HUES64 (cell line): ENCODE results near the gene TMEM170A. TPM values are rescaled to one million over a fixed set of nuclear protein-coding genes. Genes with fewer than 3 reads are reported as not detected.
"Not testable (repeated sequence)": the region's sequence is repeated elsewhere in the genome, so short reads cannot be mapped to it uniquely, and the experiment has no call there.

Experiments
- H3K27ac ChIP-seq: 2 replicates; pipeline ENCODE4 v1.7.0; 2013; ENCODE audit warnings: low read depth, low read length, inconsistent platforms
- H3K27me3 ChIP-seq: 2 replicates; pipeline ENCODE4 v1.6.1; 2013; ENCODE audit warnings: mild to moderate bottlenecking, low read length; ENCODE audit not compliant: insufficient read depth
- H3K36me3 ChIP-seq: 2 replicates; pipeline ENCODE4 v1.6.1; 2013; ENCODE audit warnings: mild to moderate bottlenecking, low read length; ENCODE audit not compliant: insufficient read depth
- H3K4me1 ChIP-seq: 2 replicates; pipeline ENCODE4 v1.6.1; 2013; ENCODE audit warnings: mild to moderate bottlenecking, low read length, moderate library complexity; ENCODE audit not compliant: insufficient read depth
- H3K4me3 ChIP-seq: 2 replicates; pipeline ENCODE4 v1.5.1; 2013; ENCODE audit warnings: mild to moderate bottlenecking, low read length, moderate library complexity
- H3K9ac ChIP-seq: 2 replicates; pipeline ENCODE4 v1.6.1; 2013; ENCODE audit warnings: mild to moderate bottlenecking, low read depth, low read length
- H3K9me3 ChIP-seq: 2 replicates; pipeline ENCODE4 v1.6.1; 2013; ENCODE audit warnings: low read depth, low read length; ENCODE audit not compliant: insufficient read depth
- WGBS: fragments of 150-250, 120-280 bp; methylation state at CpG from one replicate; pipeline ENCODE4 v1.1.7; 2013; ENCODE audit warnings: missing lambda C conversion rate; 5-methylcytosine and 5-hydroxymethylcytosine counted together
- polyA plus RNA-seq, 2 experiments: library from polyadenylated mRNA; stranded (reverse); fragments of 50-300 nt; gene quantifications; one replicate each; pipeline ENCODE4 v1.2.3, GENCODE V29; 2013

Gene TMEM170A, protein sequence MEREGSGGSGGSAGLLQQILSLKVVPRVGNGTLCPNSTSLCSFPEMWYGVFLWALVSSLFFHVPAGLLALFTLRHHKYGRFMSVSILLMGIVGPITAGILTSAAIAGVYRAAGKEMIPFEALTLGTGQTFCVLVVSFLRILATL
- polyA plus RNA-seq (2013, experiment 1 of 2): 20.4 TPM
- 27.3 TPM for polyA plus RNA-seq (2013, experiment 2 of 2)

DNA sequence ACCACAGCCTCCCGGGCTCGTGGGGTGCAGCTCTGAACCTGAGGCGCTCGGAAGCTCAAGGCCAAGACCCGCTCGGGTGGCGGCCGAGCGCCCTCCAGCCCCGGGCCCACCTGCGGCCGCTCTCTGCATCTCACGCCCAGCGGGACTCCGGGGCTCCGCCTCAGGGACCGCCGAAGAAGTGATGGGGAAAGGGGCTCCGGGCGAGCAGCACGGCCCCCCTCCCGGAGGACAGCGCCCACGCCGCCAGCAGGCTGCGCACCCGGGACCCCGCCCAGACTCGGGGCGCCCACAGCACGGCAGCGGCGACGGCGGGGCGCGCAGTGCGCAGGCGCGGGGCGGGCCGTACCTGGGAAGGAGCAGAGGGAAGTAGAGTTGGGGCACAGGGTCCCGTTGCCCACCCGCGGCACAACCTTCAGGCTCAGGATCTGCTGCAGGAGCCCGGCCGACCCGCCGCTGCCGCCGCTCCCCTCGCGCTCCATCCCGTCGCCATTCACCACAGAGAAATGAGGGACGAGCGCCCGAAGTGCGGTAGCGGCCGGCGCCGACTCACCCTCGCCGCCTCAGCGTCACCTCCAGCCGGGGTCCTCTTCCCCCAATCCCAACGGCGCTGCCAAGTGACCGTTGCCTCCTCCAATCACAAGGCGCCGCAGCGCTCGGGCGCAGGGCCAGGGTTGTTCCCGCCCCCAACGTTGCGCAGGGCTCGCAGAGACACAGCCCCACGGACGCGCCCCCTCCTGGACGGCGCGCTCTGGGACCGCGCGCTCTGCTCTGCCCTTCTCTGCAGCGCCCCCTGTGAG lies at the start of gene TMEM170A:
Gene TMEM170A (minus strand): TSS at position 568 of the 797 bp plus-strand sequence. CDS start 89 bp downstream, at position 479.
- Histone ChIP-seq H3K36me3 (peaks cover 3% of the 10 kb centered on the region; the same call in 1 of the 2 replicates), H3K4me1 (peaks cover 13% of the 10 kb centered on the region), H3K9me3 (no peaks in the 10 kb centered on the region), H3K27ac (peak within 1 kb of the TSS; percentile 93), H3K9ac (peak within 1 kb of the TSS; percentile 94), H3K4me3 (peak within 1 kb of the TSS; percentile 91), H3K27me3 (no peaks in the 10 kb centered on the region)
- WGBS: under 1% methylated on average over 89 of the region's 89 CpGs

DNA sequence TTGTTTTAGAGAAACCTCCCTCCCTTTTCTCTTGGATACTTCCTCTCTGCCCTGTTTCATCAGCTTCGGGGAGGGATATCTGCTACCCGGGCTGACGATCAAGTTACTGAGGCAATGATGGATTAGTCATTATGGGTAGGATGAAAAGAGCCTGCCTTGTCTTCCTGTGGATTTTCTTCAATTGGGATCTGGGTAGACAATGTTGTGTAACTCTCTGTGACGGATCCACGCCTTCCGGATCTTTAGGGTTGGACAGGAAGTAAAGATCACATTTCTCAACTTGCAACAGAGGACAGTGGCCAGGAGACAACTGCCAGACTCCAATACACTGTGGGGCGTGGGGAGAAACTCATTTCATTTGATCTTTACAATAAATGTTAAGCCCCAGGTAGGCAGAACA lies 42.1 kb upstream of the TMEM170A start:
- Histone ChIP-seq H3K27me3 (no peaks in the 10 kb centered on the region), H3K9ac (no peak overlapping the region), H3K27ac (no peak overlapping the region), H3K4me1 (no peaks in the 10 kb centered on the region), H3K4me3 (no peak overlapping the region), H3K9me3 (no peaks in the 10 kb centered on the region), H3K36me3 (no peaks in the 10 kb centered on the region)
- WGBS: 85% methylated on average over 7 of the region's 7 CpGs

GRCh38 chr16:75506107-75506506 lies 41.6 kb upstream of the TMEM170A start:
- Histone ChIP-seq H3K27ac (no peak overlapping the region), H3K9me3 (no peaks in the 10 kb centered on the region), H3K36me3 (no peaks in the 10 kb centered on the region), H3K4me3 (no peak overlapping the region), H3K27me3 (no peaks in the 10 kb centered on the region), H3K9ac (no peak overlapping the region), H3K4me1 (no peaks in the 10 kb centered on the region)
- 88% methylated on average over 3 of the region's 3 CpGs for WGBS

- 86% methylated on average over 1 of the region's 1 CpG for WGBS
- H3K9me3 ChIP-seq: no peaks in the 10 kb centered on the region
- H3K4me3 ChIP-seq: no peak overlapping the region
These were observed 39.3 kb upstream of the TMEM170A start for GRCh38 chr16:75503801-75504200.

DNA sequence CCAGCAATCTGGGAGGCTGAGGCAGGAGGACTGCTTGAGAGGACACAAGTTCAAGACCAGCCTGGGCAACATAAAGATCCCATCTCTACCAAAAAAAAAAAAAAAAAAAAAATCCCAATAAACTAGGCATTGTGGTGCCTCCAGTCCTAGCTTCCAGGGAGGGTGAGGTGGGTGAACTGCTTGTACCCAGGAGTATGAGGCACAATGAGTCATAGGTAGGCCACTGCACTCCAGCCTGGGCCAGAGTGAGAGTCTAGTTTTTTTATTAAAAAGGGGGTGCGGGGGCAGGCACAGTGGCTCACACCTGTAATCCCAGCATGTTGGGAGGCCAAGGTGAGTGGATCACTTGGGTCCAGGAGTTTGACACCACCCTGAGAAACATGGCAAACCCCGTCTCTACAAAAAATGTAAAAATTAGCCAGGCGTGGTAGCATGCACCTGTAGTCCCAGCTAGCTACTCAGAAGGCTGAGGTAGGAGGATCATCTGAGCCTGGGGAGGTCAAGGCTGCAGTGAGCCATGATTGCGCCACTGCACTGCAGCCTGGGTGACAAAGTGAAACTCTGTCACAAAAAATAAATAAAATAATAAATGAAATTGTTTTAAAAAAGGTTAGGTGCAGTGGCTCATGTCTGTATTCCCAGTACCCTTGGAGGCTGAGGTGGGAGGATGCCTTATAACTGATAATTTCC lies 38.6 kb upstream of the TMEM170A start:
- Histone ChIP-seq H3K4me1 (no peaks in the 10 kb centered on the region), H3K27ac (no peak overlapping the region), H3K9me3 (no peaks in the 10 kb centered on the region), H3K9ac (no peak overlapping the region), H3K27me3 (no peaks in the 10 kb centered on the region), H3K36me3 (no peaks in the 10 kb centered on the region), H3K4me3 (no peak overlapping the region)
- 96% methylated on average over 4 of the region's 4 CpGs for WGBS

More at GRCh38 chr16:75503801-75504200, 39.3 kb upstream of the TMEM170A start:
- Histone ChIP-seq H3K4me1 (no peaks in the 10 kb centered on the region), H3K36me3 (no peaks in the 10 kb centered on the region), H3K27ac (no peak overlapping the region), H3K9ac (no peak overlapping the region), H3K27me3 (no peaks in the 10 kb centered on the region)

DNA sequence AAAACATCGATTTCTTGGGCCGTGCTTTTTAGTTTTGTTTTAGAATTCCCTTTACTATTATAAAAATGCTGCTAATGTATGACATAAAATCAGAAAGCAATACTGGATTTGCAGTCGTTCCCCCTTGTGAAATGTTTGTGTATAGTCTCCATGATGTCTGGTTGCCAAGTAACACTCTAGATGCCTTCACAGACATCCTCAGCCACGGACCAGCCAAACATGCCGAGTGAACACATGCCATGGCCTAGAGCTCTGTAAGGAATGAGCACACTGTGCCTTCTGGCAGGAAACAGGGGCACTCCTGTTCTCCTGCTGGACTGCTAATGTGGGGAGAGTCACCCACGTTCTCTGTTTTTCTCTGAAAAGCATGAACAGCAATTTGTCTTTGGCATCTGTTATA lies 37.3 kb upstream of the TMEM170A start:
- H3K9me3 ChIP-seq, H3K9ac ChIP-seq, H3K27me3 ChIP-seq, H3K27ac ChIP-seq, H3K4me1 ChIP-seq, H3K36me3 ChIP-seq, H3K4me3 ChIP-seq: not testable (repeated sequence)
- WGBS: 84% methylated on average over 4 of the region's 6 CpGs

DNA sequence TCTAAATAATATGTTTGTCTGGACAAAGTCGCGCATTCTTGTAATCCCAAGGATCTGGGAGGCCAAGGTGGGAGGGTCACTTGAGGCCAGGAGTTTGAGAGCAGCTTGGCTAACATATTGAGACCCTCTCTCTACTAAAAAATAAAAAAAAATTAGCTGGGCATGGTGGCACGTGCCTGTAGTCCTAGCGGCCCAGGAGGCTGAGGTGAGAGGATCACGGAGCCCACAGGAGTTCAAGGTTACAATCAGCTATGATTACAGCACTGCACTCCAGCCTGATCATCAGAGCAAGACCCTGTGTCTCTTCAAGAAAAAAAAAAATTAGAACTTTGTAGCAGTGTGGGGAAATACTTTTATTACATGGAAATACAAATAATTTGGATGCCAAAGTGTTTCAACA lies 36.9 kb upstream of the TMEM170A start:
- Histone ChIP-seq H3K36me3 (no peaks in the 10 kb centered on the region), H3K4me1 (no peaks in the 10 kb centered on the region), H3K9me3 (no peaks in the 10 kb centered on the region), H3K9ac (no peak overlapping the region), H3K27ac (no peak overlapping the region), H3K4me3 (no peak overlapping the region), H3K27me3 (no peaks in the 10 kb centered on the region)
- WGBS: 97% methylated on average over 5 of the region's 5 CpGs

- WGBS: 91% methylated on average over 7 of the region's 13 CpGs
- not testable (repeated sequence) for H3K27ac ChIP-seq, H3K9me3 ChIP-seq, H3K27me3 ChIP-seq, H3K4me3 ChIP-seq, H3K4me1 ChIP-seq, H3K9ac ChIP-seq, H3K36me3 ChIP-seq
These were observed 34.3 kb upstream of the TMEM170A start for GRCh38 chr16:75498605-75499322.

GRCh38 chr16:75497558-75497957 lies 33.1 kb upstream of the TMEM170A start:
- Histone ChIP-seq H3K9ac (no peak overlapping the region), H3K4me1 (no peaks in the 10 kb centered on the region), H3K27ac (no peak overlapping the region), H3K27me3 (peaks cover 6% of the 10 kb centered on the region; the same call in 1 of the 2 replicates), H3K9me3 (no peaks in the 10 kb centered on the region), H3K36me3 (0 out of 2 replicates have a peak, but pooled peaks cover 4% of the 10 kb centered on the region), H3K4me3 (no peak overlapping the region)
- 94% methylated on average over 4 of the region's 4 CpGs for WGBS

DNA sequence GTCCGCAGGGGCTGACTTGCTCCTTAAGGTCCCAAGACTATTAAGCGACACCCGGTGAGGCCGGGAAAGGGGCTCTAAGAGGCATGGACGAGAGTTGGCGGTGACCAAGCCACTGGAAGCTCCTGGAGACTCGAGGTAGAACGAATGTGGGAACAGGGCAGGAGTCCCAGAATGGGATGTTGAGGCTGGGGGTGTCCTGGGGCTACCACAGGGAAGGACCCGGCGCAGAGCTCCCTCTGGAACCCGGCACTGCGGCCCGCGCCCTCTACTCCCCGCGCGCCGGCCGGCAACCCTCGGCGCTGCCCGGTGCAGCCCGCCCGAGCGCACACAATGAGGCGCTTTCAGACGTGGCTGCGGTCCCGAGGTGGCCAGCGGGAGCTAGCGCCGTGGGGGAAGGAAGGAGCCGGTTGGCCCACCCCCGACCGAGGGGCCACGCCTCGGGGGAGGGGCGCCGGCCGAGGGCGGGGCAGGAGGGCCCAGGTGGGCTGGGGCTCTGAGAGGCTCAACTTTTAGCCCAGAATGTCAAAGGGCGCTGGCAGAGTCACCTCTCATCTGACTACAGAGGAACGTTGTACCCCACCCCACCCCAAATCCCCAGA lies 30.7 kb upstream of the TMEM170A start, which contains the start of gene CHST6:
Gene CHST6 (minus strand): TSS at position 366 of the 599 bp plus-strand sequence. CDS start 15,613 bp downstream, outside the sequence.
- peaks cover 6% of the 10 kb centered on the region; the same call in 1 of the 2 replicates for H3K27me3 ChIP-seq
- peak within 1 kb of the TSS; percentile 81 for H3K4me3 ChIP-seq
- H3K27ac ChIP-seq: peak within 1 kb of the TSS; percentile 80; the same call in 1 of the 2 replicates
- H3K9me3 ChIP-seq: no peaks in the 10 kb centered on the region
- 3% methylated on average over 43 of the region's 43 CpGs for WGBS
- H3K9ac ChIP-seq: peak within 1 kb of the TSS; percentile 79
- H3K36me3 ChIP-seq: 0 out of 2 replicates have a peak, but pooled peaks cover 4% of the 10 kb centered on the region
- H3K4me1 ChIP-seq: peaks cover 6% of the 10 kb centered on the region; the same call in 1 of the 2 replicates
